GM10248 (cell line): ENCODE data around the gene OR2T34.
"Not testable (repeated sequence)": the region's sequence is repeated elsewhere in the genome, so short reads cannot be mapped to it uniquely, and the experiment has no call there.

Experiments used
- CTCF ChIA-PET: fragments of 300-600 bp; sonication (Branson Sonifier 250); formaldehyde crosslinking; extraction: SDS; loops from one replicate; lab custom pipeline; 2021; ENCODE audit warnings: antibody characterized with exemption; lab: Yijun Ruan, JAX
- POLR2A ChIA-PET: fragments of 350-650 bp; sonication (Branson Sonifier 250); formaldehyde crosslinking; extraction: SDS; loops from one replicate; lab custom pipeline; 2020; ENCODE audit warnings: antibody characterized with exemption; lab: Yijun Ruan, JAX
- DNase-seq: peaks from one replicate; pipeline ENCODE4 v3.0.0; 2012; ENCODE audit errors: extremely low spot score
- TF ChIP-seq, protein P1 (sequence below): IDR thresholded peaks from 2 replicates; pipeline ENCODE4 v1.5.1; 2012; ENCODE audit warnings: mild to moderate bottlenecking, low read depth; ENCODE audit errors: extremely low read depth, missing control alignments, control extremely low read depth

The OR2T34 gene, protein sequence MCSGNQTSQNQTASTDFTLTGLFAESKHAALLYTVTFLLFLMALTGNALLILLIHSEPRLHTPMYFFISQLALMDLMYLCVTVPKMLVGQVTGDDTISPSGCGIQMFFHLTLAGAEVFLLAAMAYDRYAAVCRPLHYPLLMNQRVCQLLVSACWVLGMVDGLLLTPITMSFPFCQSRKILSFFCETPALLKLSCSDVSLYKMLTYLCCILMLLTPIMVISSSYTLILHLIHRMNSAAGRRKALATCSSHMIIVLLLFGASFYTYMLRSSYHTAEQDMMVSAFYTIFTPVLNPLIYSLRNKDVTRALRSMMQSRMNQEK

DNA sequence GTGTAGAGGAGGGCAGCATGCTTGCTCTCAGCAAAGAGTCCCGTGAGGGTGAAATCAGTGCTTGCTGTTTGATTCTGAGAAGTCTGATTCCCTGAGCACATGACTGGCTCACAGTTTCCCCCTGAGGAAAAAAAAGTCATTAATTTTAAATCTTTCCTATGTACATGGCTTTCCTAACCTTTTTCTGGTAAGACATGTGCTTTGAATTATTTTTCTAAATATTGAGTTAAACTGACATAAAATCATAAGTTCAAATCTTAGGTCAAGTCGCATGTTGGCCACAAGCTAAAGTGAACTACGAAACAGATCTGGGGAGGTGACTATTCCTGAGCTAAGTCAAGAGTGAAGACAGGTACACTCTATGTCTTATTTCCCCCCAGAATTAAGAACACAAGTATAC lies at the start of gene OR2T34:
TSS of gene OR2T34 (minus strand) at position 101 of the 400 bp plus-strand sequence. CDS start at position 101, 0 bp downstream.
- CTCF ChIA-PET, POLR2A ChIA-PET, DNase-seq: not testable (repeated sequence)

DNA sequence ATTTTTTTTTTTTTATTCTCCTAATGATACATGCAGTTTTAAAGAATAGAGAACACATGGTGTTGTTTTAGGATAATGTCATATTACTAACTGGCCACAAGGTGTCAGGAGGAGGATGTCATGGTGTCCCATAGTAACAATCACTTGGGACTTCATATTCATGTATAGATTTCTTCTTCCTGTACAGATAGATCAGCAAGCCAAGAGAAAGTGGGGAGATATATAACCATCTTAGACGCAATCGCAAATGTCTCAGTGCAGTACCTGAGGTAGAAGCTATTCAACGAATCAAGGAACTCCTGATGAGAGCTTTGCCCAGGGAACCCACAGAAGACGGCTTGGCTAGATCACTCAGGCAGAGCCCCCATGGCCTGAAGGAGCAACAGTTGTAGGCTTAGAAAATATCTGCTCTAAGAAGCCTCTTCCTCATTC lies 48.0 kb upstream of the OR2T34 start:
- TF ChIP-seq, protein P1, sequence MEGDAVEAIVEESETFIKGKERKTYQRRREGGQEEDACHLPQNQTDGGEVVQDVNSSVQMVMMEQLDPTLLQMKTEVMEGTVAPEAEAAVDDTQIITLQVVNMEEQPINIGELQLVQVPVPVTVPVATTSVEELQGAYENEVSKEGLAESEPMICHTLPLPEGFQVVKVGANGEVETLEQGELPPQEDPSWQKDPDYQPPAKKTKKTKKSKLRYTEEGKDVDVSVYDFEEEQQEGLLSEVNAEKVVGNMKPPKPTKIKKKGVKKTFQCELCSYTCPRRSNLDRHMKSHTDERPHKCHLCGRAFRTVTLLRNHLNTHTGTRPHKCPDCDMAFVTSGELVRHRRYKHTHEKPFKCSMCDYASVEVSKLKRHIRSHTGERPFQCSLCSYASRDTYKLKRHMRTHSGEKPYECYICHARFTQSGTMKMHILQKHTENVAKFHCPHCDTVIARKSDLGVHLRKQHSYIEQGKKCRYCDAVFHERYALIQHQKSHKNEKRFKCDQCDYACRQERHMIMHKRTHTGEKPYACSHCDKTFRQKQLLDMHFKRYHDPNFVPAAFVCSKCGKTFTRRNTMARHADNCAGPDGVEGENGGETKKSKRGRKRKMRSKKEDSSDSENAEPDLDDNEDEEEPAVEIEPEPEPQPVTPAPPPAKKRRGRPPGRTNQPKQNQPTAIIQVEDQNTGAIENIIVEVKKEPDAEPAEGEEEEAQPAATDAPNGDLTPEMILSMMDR: peak; percentile 58
- CTCF ChIA-PET: interaction anchor here (0.7 to 15.4 kb wide), 15 partner anchors 8 to 215 kb away, joined by 3 to 242 read pairs (median 4); partner anchors contain the start of gene ZNF672
- peak; percentile 66 for DNase-seq
- POLR2A ChIA-PET: no interaction called here

DNA sequence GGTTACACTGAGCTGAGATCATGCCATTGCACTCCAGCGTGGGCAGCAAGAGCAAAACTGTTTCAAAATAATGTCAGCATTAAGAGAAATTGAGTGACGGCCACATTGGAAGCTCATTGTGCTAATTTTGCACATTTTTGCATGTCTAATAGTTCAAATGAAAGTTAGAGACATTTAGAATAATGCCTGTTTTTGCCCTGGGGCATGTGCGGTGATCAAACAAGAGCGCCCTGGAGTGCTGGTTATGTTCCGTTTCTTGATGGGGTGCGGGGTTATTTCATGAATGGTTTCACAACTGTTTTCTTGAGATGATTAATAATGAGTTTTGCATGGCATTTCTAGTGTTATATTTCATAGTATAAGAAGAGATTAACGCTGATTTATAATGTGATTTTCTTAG lies 47.2 kb upstream of the OR2T34 start:
- TF ChIP-seq, protein P1: no peak
- POLR2A ChIA-PET: no interaction called here
- DNase-seq: no peak
- CTCF ChIA-PET: interaction anchor here (0.9 to 15.4 kb wide), 11 partner anchors 8 to 217 kb away, joined by 3 to 242 read pairs (median 5); no protein-coding TSS in a partner anchor

DNA sequence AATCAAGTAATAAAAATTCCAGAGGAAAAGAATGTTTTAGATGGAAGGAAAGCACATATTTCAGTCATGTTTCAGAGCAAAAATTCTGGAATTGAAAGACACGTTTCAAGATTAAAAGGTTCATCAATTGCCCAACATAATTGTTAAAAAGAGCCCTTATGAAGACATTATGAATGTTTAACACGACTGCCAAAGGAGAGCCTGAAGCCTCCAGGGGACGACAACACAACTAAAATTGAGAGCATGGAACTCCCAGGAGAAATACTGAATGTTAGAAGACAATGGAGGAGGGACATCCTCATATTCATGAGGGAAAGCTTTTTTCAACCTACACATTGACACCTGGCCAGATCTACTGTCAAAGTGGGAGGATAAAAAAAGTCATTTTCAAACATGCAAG lies 44.3 kb upstream of the OR2T34 start:
- DNase-seq: peak; percentile 35
- CTCF ChIA-PET: interaction anchor here (0.9 to 15.4 kb wide), 9 partner anchors 9 to 397 kb away, joined by 3 to 242 read pairs (median 3); partner anchors contain the start of gene SH3BP5L
- TF ChIP-seq, protein P1: peak; percentile 63
- POLR2A ChIA-PET: no interaction called here

DNA sequence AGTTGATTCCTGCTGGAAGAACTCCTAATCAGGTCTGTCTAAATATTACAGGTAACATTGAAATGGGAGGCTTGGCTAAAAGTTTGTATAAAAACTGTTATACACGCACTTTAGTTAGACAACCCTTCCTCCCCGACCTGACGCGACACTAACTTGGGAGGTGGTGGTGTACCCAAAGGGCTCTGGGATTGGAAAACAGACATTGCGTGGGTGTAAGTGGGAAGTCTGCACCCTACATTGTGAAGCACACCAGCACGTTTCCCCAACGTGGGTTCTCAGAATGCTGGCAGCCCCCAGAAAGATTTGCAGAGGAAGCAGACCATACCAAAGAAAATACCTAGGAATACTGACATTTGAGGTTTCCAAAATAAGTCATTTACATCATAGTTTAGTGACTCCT lies 43.6 kb upstream of the OR2T34 start:
- POLR2A ChIA-PET: no interaction called here
- TF ChIP-seq, protein P1: no peak
- DNase-seq: no peak
- CTCF ChIA-PET: interaction anchor here (1.1 to 15.4 kb wide), 5 partner anchors 9 to 208 kb away, joined by 3 to 242 read pairs (median 3); partner anchors contain the start of gene SH3BP5L

DNA sequence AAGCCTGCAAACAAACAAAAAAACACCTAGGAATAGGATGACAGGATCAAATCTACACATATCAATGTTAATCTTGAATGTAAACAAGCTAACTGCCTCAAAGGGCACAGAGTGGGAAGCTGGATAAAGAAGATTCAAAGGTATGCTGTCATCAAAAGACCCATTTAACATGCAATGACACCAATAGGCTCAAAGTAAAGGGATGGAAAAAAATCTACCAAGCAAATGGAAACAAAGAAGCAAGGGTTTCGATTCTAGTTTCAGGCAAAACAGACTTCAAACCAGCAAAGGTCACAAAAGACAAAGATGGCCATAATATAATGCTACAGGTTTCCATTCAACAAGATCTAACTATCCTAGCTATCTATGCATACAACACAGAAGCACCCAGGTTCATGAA lies 39.2 kb upstream of the OR2T34 start:
- DNase-seq: no peak
- POLR2A ChIA-PET: no interaction called here
- CTCF ChIA-PET: interaction anchor here (1.5 to 15.4 kb wide), 5 partner anchors 9 to 195 kb away, joined by 3 to 242 read pairs (median 5); no protein-coding TSS in a partner anchor
- TF ChIP-seq, protein P1: no peak

DNA sequence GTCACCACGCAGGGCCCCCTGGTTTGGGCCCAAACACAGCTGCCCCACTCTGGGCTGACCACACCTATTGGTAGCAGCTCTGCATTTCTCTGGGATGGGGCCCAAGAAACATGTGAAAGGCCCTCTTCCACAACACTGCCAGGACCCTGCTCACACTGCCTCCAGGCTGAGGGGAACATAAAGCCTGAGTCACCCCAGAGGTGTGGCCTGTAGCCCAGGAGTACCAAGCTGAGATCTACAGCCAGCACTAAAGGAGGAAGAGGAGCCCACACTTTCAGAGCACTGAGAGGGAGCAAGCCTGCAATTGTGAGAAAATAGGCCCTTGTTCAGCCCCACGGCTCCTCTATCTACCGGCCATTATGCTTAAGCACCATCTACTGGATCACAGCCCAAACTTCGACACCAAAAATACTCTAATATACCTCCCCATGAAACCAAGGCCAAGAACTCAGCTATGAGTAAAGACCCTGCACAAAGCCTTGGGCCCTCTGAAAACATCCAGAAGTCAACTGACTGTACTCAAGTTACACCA lies 37.4 kb upstream of the OR2T34 start:
- DNase-seq: no peak
- TF ChIP-seq, protein P1: no peak
- POLR2A ChIA-PET: no interaction called here
- CTCF ChIA-PET: interaction anchor here (3.6 to 15.4 kb wide), 2 partner anchors 11 to 197 kb away, joined by 27 to 242 read pairs; no protein-coding TSS in a partner anchor
